SU-DHL-6 (cell line): ENCODE data around the gene NADK2.

ENCODE experiments used
- H2AFZ ChIP-seq: fragments of 200-600 bp; sonication (generic); 2 replicates; pipeline ENCODE4 v1.6.1; 2014; ENCODE audit warnings: low read depth, mild to moderate bottlenecking, moderate library complexity, mixed read lengths, antibody characterized with exemption, low read length; ENCODE audit not compliant: severe bottlenecking
- H3F3A ChIP-seq: fragments of 200-600 bp; shearing (Covaris generic); 2 replicates; pipeline ENCODE4 v1.6.0; 2016; ENCODE audit warnings: antibody characterized with exemption, mild to moderate bottlenecking; ENCODE audit not compliant: insufficient read depth
- H3K27ac ChIP-seq: fragments of 200-600 bp; sonication (generic); 2 replicates; pipeline ENCODE4 v1.5.1; 2016; ENCODE audit warnings: low read depth, mild to moderate bottlenecking, low read length, moderate library complexity, mixed read lengths
- H3K27me3 ChIP-seq: fragments of 200-600 bp; sonication (generic), shearing (Covaris generic); 2 replicates; pipeline ENCODE4 v1.6.0; 2014; ENCODE audit warnings: mild to moderate bottlenecking, low read length
- H3K36me3 ChIP-seq: fragments of 200-600 bp; sonication (generic); 2 replicates; pipeline ENCODE4 v1.6.1; 2014; ENCODE audit warnings: mild to moderate bottlenecking, low read length, mixed read lengths
- H3K4me2 ChIP-seq: fragments of 300-600, 200-600 bp; shearing (Covaris generic), sonication (generic); 2 replicates; pipeline ENCODE4 v1.6.0; 2014; ENCODE audit warnings: low read length, low read depth, mild to moderate bottlenecking; ENCODE audit not compliant: poor library complexity, severe bottlenecking
- H3K4me3 ChIP-seq: fragments of 200-600 bp; sonication (generic); 2 replicates; pipeline ENCODE4 v1.5.1; 2014; ENCODE audit warnings: antibody characterized with exemption, low read length, mild to moderate bottlenecking, mixed read lengths; ENCODE audit not compliant: insufficient read depth, poor library complexity, severe bottlenecking
- H3K79me2 ChIP-seq: fragments of 200-600 bp; sonication (generic); 2 replicates; pipeline ENCODE4 v1.6.1; 2014; ENCODE audit warnings: mild to moderate bottlenecking, low read length, moderate library complexity; ENCODE audit not compliant: insufficient read depth
- H3K9ac ChIP-seq: fragments of 200-600 bp; sonication (generic); 2 replicates; pipeline ENCODE4 v1.7.0; 2014; ENCODE audit warnings: mild to moderate bottlenecking, low read length
- H3K9me2 ChIP-seq: fragments of 200-600 bp; sonication (generic); replicated peaks from 2 replicates; pipeline ENCODE4 v1.6.1; 2014; ENCODE audit warnings: low read length; ENCODE audit not compliant: insufficient read depth
- H3K9me3 ChIP-seq: fragments of 200-600 bp; sonication (generic); 2 replicates; pipeline ENCODE4 v1.6.1; 2014; ENCODE audit warnings: low read length, mixed read lengths; ENCODE audit not compliant: insufficient read depth
- H4K20me1 ChIP-seq: fragments of 200-600 bp; sonication (generic); 2 replicates; pipeline ENCODE4 v1.6.1; 2014; ENCODE audit warnings: low read depth, mild to moderate bottlenecking, antibody characterized with exemption, low read length, moderate library complexity, mixed read lengths
- CTCF ChIP-seq: fragments of 200-600 bp; sonication (generic); IDR thresholded peaks from one replicate; pipeline ENCODE4 v1.5.1; 2017; ENCODE audit warnings: antibody characterized with exemption, mild to moderate bottlenecking, low read length, moderate library complexity; ENCODE audit not compliant: insufficient read depth, poor library complexity, severe bottlenecking
- EZH2phosphoT487 ChIP-seq: fragments of 200-600 bp; sonication (generic), shearing (Covaris generic); conservative IDR thresholded peaks from 2 replicates; pipeline ENCODE4 v1.6.1; 2018; ENCODE audit warnings: mild to moderate bottlenecking, antibody characterized with exemption, low read length, moderate library complexity, mixed read lengths

NADK2 gene

DNA sequence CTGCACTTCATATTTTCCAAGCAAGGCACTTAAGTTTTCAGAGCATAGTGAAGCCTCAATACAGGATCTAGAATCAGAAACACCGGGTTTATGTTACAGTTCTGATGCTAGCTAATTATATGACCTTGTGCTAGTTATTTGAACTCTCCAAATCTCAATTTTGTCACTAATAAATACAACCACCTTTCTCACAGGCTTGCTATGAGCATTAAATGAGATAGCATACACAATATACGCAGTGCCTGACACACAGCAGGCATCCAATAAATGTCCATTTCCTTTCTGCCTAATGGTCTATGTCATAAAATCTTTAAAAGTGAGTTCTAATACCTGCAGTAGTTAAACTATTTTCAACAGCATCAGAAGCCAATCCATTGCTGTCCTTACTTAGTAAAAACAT, 32.9 kb downstream of the NADK2 start:
- no peak overlapping the region for H2AFZ ChIP-seq
- H3K4me3 ChIP-seq: no peak overlapping the region
- H3K9me2 ChIP-seq: no peaks in the 10 kb centered on the region
- H3K4me2 ChIP-seq: no peak overlapping the region
- no peak overlapping the region for H3K9ac ChIP-seq
- no peak overlapping the region for H3K27ac ChIP-seq
- H3K79me2 ChIP-seq: no peaks in the 10 kb centered on the region
- TF ChIP-seq CTCF (no peak), EZH2phosphoT487 (no peak)
- H3K27me3 ChIP-seq: no peaks in the 10 kb centered on the region
- no peaks in the 10 kb centered on the region for H3K9me3 ChIP-seq
- no peaks in the 10 kb centered on the region for H4K20me1 ChIP-seq
- H3K36me3 ChIP-seq: no peaks in the 10 kb centered on the region
- H3F3A ChIP-seq: no peaks in the 10 kb centered on the region

DNA sequence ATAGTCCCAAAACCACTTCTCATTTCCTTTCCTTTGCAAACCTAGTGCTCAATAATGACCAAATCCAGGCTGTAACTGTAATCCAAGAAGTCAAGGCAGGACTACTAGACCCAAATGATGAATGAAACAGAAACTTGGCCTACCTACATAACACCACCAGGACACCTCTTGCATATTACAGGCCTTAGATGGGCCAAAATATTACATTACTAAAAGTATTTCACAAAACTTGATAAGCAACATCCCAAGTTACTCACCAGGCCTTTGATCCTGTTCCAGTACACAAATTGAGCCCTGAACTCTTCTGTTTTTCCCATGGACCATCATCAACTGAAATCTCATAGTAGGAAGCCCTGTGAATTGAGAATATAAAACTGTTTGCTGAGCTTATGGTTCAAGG, 34.8 kb downstream of the NADK2 start:
- Histone ChIP-seq H3K79me2 (no peaks in the 10 kb centered on the region), H3K9ac (no peak overlapping the region), H3K9me3 (no peaks in the 10 kb centered on the region), H4K20me1 (no peaks in the 10 kb centered on the region), H3K4me2 (no peak overlapping the region), H3K4me3 (no peak overlapping the region), H3K27ac (no peak overlapping the region), H3K36me3 (no peaks in the 10 kb centered on the region), H2AFZ (no peak overlapping the region), H3K27me3 (no peaks in the 10 kb centered on the region), H3F3A (no peaks in the 10 kb centered on the region), H3K9me2 (no peaks in the 10 kb centered on the region)
- TF ChIP-seq EZH2phosphoT487: no peak
- no peak for TF ChIP-seq CTCF

DNA sequence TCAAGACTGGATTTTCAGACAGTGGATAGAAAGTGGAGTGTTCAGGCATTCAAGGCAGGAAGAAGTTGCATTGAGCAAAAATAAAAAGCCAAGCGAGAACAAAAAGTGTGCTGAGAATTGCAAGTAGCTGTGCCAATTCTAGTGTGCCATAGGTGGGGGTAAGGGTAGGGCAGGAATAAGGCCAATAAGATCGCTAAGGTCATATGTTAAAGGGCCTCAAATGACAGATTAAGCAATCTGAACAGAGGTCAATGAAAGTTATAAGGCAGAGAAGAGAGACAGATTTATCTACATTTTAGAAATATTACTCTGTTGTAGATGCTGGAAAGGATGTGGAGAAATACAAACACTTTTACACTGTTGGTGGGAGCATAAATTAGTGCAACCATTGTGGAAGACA, 36.4 kb downstream of the NADK2 start:
- no peaks in the 10 kb centered on the region for H3K79me2 ChIP-seq
- no peaks in the 10 kb centered on the region for H3K36me3 ChIP-seq
- no peak overlapping the region for H3K9ac ChIP-seq
- H4K20me1 ChIP-seq: no peaks in the 10 kb centered on the region
- no peaks in the 10 kb centered on the region for H3F3A ChIP-seq
- no peaks in the 10 kb centered on the region for H3K9me2 ChIP-seq
- H3K4me3 ChIP-seq: no peak overlapping the region
- no peak overlapping the region for H3K4me2 ChIP-seq
- H3K27ac ChIP-seq: no peak overlapping the region
- H3K9me3 ChIP-seq: no peaks in the 10 kb centered on the region
- no peak for TF ChIP-seq CTCF
- no peak for TF ChIP-seq EZH2phosphoT487
- no peak overlapping the region for H2AFZ ChIP-seq
- H3K27me3 ChIP-seq: no peaks in the 10 kb centered on the region
